Testis (tissue), 2 donors: Measurements from ENCODE around the gene CHML.

Experiments used
- CTCF ChIP-seq, 3 experiments: fragments of 450-650 bp in 2 of 3; fragments of 200-600 bp in 1 of 3; sonication (generic) in 1 of 3; IDR thresholded peaks; one replicate each; pipeline ENCODE4 v1.5.1; 2016 to 2019; ENCODE audit warnings: antibody characterized with exemption in 3 of 3, mild to moderate bottlenecking in 2 of 3, moderate library complexity in 1 of 3
- POLR2A ChIP-seq: fragments of 450-650 bp; IDR thresholded peaks from one replicate; pipeline ENCODE4 v1.6.1; 2017; ENCODE audit warnings: antibody characterized with exemption, mild to moderate bottlenecking, moderate library complexity

- TF ChIP-seq CTCF (IDR thresholded peaks at IDR 0.05) (no peak), POLR2A (no peak)
These were observed 26.0 kb downstream of the CHML start for GRCh38 chr1:241614144-241614543.
